IPS DF 4.7 (cell line): Measurements from ENCODE around the gene PCSK4.
"Not testable (repeated sequence)": the region's sequence is repeated elsewhere in the genome, so short reads cannot be mapped to it uniquely, and the experiment has no call there.

ENCODE experiments used
- DNase-seq: peaks from one replicate; pipeline ENCODE4 v3.0.0-alpha.2; 2013; ENCODE audit warnings: low spot score; ENCODE audit errors: extremely low read depth

PCSK4 gene

GRCh38 chr19:1522061-1522460 lies 31.9 kb upstream of the PCSK4 start:
- no peak for DNase-seq

- no peak for DNase-seq
These were observed 31.5 kb upstream of the PCSK4 start for GRCh38 chr19:1521636-1522035.

GRCh38 chr19:1520203-1520780 lies 30.1 kb upstream of the PCSK4 start:
- DNase-seq: no peak

DNA sequence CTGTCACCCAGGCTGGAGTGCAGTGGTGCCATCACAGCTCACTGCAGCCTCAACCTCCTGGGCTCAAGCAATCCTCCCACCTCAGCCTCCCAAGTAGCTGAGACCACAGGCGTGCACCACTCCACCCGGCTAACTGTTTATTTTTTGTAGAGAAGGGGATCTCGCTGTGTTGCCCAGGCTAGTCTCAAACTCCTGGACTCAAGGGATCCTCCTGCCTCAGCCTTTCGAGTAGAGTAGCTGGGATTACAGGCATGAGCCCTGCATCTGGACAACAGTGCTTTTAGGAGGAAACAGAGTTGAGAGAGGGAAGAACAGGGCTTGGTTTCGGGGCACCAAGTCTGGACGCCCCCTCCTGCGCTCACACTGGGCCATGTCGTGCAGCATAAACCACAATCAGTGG lies 29.7 kb upstream of the PCSK4 start:
- DNase-seq: not testable (repeated sequence)

DNA sequence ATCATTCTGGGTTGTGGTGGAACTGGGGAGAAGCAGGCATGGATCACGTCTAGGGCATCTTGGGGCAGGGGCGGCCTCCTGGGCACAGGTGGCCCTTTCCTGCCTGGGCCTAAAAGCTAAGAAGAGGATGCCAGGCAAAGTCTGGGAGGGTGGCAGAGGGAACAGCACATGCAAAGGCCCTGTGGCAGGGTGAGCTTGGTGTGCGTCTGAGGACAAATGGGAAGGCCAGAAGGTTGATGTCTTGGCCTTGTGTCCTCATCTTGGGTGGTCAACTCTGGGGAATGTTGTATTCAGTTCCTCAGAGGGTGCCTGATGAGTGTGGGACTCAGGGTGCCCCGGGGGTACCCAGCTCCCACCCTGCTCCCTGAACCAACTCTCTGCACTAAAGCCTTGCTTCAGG lies 28.3 kb upstream of the PCSK4 start:
- no peak for DNase-seq

- DNase-seq: no peak
These were observed 26.2 kb upstream of the PCSK4 start for GRCh38 chr19:1516395-1516753.

- DNase-seq: no peak
These were observed 25.0 kb upstream of the PCSK4 start for GRCh38 chr19:1514986-1515721.

DNA sequence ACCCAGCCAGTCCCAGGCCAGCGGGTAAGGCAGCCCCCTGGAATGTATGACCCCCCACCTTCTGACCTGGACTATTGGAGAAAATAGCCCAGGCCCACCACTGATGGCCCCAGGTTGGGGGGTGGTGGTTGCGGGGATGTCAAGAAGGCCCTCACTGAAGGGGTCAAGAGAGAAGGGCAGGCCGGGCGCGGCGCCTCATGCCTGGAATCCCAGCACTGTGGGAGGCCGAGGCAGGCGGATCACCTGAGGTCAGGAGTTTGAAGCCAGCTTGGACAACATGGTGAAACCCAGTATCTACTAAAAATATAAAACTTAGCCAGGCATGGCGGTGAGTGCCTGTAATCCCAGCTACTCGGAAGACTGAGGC lies 24.1 kb upstream of the PCSK4 start:
- DNase-seq: no peak

DNA sequence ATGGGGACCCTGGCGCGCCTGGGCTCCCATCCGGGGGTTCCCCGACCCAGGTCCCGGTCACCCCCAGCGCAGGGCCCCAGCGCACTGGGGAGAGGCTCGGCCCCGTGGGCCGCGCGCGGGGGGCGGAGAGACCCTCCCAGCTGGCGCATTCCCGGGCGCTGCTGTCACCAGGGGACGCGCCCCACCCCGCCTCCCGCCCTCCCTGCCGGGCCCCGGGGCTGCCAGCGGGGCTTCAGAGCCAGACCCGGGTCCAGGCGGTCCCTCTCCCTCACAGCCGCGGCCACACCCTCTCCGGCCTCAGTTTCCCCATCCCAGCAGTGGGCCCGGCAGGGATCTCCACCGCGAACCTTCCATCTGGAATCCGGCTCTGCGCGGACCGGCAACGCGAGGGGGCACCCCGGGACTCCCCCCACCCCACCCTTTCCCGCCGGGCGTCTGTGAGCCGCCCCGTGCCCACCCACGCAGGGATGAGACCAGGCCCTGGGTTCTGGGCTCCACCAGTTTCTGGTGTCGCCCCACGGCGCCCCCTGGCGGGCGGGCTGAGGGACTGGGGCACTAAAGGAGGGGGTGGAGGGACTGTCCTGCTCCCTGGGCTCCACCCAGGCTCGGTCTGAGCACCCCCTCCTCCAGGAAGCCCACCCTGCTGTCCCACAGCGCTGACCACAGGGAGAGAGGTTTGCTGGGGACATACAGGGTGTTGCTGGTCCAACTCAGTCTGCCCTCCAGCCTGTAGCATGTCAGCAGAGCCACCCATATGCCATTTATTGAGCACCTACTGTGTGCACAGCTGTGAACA lies 23.5 kb upstream of the PCSK4 start:
- no peak for DNase-seq

DNA sequence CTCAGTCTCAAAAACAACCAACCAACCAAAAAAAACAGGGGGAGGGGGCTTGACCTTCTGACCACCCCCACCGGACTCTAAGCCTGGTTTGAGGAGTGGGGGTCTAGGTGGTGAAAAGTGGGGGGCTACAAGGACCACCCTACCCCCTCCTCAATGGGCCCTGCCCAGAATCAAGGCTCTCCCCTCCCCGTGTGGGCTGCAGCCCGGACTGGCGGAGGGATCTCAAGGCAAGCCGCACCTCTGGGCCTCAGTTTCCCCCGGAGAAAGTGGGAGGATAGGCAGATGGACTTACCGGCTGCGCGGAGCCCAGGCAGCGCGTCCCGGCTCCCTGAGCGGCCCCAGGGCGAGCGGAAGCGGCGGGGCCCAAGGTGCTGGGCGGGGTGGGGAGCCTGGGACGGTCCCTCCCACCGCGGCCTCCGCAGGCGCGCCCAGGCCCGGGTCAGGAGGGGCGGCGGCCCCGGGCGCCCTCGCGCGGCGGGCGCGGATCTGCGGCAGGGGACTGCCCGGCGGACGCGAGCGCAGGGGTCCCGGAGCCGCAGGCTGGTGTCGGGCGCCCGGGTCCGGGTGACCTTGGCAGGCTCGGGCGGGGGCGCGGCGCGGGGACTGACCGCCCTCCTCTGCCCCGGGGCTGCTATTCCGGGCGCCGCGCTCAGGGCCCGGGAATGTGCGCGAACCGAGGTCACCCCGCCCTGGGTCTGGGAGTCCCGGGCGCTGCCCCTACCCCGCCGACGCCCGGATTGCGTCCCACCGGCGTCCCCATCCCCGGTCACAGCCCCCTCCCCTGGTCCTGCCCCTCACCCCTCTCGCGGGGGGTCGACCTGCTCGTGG lies 22.7 kb upstream of the PCSK4 start, which contains the start of gene ADAMTSL5:
TSS of gene ADAMTSL5 (minus strand) at position 349 of the 828 bp plus-strand sequence. CDS start 2,076 bp downstream, outside the sequence.
- DNase-seq: no peak

- no peak for DNase-seq
These were observed 21.5 kb upstream of the PCSK4 start for GRCh38 chr19:1511318-1512317.

GRCh38 chr19:1510807-1511206 lies 20.7 kb upstream of the PCSK4 start:
- DNase-seq: no peak

DNA sequence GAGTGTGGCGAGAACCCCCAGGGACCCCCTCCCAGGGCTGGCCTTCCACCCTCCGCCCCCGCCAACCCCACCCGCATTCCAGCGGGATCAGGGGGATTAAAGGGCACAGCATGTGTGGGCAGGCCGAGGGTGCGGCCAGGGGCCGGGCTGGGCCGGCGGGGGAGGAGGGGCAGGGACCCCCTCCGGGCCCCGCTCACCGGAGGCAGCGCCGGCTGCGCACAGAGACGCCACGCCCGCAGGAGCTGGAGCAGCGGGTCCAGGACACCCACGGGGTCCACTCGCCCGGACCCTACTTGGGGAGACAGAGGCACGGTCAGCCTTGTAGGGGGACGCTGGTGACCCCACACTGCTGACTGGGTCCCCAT lies 20.3 kb upstream of the PCSK4 start:
- DNase-seq: no peak

DNA sequence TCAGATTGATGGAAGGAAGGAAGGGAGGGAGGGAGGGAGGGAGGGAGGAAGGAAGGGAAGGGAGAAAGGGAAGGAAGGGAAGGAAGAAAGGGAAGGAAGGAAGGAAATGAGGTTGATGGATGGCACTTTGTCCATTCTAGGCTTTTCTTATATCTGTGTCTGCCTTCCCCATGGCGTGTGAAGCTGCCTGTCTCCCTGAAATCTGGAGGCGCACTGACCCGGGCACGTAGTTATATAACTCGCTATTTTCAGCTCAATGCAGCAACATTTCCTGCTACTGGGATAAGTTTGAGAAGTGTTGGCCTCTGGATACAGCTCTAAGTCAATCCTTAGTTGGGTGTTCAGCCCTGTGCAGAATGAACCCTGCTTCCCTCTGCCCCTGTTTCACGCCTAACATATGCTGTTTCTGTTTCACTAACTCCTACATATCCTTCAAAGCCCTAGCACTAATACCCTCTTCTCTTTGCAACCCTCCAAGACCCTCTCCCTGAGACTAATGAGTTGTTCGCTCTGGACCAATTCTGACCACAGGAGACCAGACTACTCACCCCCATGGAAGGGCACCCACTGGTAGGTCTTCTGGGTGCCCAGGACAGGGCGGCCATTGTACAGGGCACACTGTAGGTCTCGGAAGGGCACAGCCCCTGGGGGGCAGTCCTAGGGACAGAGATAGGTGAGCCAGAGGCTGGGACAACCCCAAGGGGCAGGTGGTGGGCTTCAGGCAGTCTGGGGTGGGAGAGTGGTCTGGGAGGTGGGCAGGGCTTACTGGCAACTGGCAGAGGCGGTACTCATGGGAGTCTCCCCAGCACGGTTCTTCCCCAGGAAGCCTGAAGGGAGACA lies 19.7 kb upstream of the PCSK4 start:
- DNase-seq: no peak

DNA sequence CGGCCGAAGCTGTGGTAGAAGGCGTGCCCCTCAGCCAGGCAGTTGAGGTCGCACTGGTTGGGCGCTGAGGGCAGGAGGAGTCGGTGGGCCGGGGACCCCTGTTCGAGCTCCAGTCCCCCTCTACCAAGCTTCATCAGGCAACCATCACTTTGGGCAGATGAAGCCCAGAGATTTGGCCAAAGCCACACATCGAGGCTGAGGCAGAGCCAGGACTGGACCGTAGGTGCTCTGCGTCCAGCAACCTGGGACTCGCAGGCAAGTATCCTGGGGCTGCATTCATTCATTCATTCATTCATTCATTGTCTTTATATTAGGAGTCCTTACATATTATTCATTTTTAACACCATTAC lies 18.3 kb upstream of the PCSK4 start:
- DNase-seq: no peak

DNA sequence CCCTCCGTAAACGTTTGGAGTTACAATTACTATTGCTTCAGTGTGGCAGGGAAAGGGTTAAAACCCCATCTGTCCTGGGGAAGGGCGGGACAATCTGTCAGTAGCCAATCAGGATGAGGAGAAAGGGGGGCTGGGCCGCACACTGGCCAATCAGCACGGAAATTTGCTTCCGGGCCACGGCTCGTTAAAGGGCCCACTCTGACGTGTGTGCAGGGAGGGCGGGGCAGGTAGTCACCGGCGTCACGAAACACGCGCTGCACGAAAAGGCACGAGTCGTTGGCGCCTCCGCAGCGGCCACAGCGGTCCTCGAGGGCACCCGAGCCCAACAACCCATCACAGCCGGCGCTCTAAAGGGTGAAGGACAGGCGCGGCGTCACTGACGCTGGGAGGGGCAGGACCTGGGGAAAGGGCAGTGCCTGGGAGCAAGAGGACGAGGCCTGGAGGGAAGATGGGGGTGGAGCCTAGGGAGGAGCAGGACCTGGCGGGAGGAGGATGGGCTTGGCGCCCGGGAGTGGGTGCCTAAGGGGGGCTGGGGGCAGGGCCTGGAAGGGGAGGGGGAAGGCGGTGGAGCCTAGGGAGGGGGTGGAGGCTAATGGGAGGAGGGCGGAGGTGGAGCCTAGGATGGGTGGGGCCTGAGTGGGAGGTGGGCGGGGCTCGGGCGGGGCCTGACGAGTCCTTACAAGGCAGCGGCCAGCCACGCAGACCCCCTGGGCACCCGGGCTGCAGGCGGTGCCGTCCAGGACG lies 17.8 kb upstream of the PCSK4 start:
- DNase-seq: peak; percentile 85

GRCh38 chr19:1507192-1507660 lies 17.1 kb upstream of the PCSK4 start:
- no peak for DNase-seq

- no peak for DNase-seq
These were observed 16.1 kb upstream of the PCSK4 start for GRCh38 chr19:1505991-1506881.
